HG02970 (cell line): ENCODE measurements around the gene NFX1.
A peak's percentile ranks its signal among the peaks of the same experiment; 100 is the strongest.

Source experiments
- ATAC-seq: cut with Tn5 transposase; IDR thresholded peaks from one replicate; pipeline ENCODE4 v1.9.1; 2021; ENCODE audit warnings: mild to moderate bottlenecking, moderate library complexity, moderate number of reproducible peaks; ENCODE audit not compliant: unreplicated experiment, low FRiP score

Gene NFX1

GRCh38 chr9:33265211-33265865 lies 25.0 kb upstream of the NFX1 start:
- peak; percentile 6 for ATAC-seq

DNA sequence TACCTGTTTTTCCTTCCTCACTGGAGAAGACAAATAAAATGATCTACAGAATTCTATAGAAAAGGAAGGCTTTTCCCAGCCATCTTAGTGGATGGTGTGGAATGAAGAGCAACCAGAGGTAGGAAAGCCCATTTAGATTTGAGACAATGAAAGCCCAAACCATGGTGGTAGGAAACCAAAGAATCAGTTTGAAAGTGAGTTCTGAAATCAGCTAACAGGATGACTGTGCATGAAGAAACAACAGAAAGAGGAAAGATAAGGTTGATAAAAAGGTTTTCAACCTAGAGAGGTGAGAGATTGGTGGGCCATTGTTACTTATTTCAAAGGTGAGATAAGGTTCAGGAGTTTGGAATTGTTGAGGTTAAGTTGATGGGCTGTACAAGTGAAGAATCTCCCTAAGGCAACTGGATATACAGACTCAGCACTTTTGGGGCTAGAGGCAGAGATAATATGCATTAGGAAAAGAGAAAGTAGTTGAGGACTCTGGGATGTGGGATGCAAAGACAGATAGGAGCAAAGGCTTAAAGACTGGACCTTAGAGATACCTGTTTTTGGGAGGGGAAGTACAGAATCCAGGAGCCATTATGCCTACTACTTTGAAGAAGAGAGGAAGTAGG lies 23.1 kb upstream of the NFX1 start:
- ATAC-seq = no peak

DNA sequence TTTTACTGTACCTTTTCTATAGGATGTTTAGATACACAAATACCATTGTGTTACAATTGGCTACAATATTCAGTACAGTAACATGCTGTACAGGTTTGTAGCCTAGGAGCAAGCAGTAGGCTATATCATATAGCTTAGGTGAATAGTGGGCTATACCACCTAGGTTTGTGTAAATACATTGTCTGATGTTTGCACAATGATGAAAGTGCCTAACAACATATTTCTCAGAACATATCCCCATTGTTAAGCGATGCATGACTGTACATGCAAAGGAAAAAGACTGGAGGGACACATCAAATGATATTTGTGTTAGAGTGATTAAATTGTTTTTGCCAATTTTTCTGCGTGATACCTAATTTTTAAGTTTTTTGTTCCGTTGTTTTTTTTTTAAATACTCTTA lies 20.2 kb upstream of the NFX1 start:
- no peak for ATAC-seq

DNA sequence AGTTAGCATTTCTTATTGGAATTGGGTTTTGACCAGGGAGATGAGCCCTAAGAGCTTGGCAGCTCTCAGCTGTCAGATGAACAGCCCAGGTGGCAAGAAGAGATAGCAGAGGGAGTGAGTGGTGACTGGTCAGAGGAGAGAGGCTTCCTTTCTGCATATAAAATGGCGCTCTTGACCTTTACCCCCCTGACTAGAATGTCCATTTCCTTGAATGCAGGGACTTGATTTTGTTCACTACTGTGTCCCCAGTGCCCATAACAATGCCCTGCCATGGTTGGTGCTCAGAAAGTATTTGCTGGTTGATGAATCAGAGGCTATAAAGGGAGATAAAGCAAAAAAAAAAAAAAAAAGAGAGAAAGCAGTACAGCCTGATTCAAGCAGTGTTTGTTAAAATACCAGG lies 18.3 kb upstream of the NFX1 start:
- no peak for ATAC-seq

- ATAC-seq = no peak
These were observed 16.9 kb upstream of the NFX1 start for GRCh38 chr9:33273266-33273971.

DNA sequence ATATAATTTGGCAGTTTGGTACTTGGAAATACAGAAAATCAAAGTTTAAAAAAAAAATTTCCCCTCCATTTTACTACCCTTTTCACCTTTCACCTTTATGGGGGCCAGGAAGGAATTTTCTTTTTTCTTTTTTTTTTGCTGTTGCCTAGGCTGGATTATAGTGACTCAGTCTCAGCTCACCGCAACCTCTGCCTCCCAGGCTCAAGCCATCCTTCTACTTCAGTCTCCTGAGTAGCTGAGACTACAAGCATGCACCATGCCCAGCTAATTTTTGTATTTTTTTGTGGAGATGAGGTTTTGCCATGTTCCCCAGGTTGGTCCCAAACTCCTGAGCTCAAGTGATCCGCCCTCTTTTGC lies 16.4 kb upstream of the NFX1 start:
- ATAC-seq = no peak

GRCh38 chr9:33277484-33277883 lies 12.8 kb upstream of the NFX1 start:
- ATAC-seq = no peak

DNA sequence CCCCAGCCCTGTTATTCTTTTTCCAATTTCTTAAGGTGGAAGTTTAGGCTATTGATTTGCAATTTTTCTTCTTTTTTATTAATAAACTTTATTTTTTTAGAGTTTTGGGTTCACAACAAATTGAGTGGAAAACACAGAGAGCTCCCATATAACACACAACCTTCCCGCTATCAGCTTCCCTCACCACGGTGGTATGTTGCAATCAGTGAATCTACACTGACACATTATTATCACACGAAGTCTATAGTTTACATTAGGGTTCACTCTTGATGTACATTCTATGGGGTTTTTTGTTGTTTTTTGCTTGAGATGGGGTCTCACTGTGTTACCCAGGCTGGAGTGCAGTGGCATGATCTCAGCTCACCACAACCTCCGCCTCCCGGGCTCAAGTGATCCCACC lies 4.8 kb upstream of the NFX1 start:
- no peak for ATAC-seq

DNA sequence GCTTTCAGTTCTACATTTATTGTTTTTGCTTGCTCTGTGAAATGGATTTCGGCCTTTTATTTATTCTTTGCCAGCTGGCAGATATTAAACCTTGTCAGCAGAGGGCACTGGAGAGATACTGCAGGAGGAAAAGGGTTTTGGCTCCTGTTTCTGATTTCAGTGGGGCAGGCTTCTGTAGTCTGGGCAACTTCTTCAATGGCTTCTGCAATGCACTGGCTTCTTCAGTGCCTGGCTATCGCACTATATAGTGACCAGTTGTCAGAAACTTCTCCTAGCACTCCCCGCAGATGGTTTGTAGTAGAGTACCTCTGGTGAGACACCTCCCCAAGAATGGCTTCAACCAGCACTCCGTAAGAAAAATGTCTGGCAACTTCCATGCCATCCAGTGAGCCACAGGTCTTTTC lies 3.2 kb upstream of the NFX1 start:
- ATAC-seq = no peak

- ATAC-seq = no peak
These were observed 2.1 kb upstream of the NFX1 start for GRCh38 chr9:33288235-33288634.

GRCh38 chr9:33288828-33289483 lies 1.4 kb upstream of the NFX1 start:
- no peak for ATAC-seq

GRCh38 chr9:33289496-33289895 lies 820 bp upstream of the NFX1 start:
- no peak for ATAC-seq

- no peak for ATAC-seq
These were observed 425 bp upstream of the NFX1 start for GRCh38 chr9:33289936-33290246.

GRCh38 chr9:33291031-33291397 lies 698 bp downstream of the NFX1 start:
- ATAC-seq = no peak

DNA sequence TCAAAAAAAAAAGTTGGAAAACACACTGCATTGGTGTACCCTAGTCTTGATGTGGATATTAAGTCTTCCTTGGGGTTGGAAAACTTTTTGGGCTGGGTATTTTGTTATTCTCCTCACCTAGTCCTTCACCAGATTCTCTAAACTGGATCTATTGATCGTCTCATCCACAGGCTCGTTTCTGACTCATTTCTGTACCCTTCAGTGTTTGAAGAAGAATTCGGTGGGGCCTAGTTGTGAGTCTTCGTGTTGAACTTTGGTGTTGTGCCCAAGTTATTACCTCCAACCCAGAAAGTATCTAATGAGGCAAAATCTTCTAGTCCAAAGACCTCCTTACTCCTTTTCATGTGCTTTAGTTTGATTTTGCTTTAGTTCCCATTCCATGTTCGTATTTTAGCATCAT lies 1.6 kb downstream of the NFX1 start:
- no peak for ATAC-seq

GRCh38 chr9:33293782-33294181 lies 3.5 kb downstream of the NFX1 start:
- no peak for ATAC-seq

DNA sequence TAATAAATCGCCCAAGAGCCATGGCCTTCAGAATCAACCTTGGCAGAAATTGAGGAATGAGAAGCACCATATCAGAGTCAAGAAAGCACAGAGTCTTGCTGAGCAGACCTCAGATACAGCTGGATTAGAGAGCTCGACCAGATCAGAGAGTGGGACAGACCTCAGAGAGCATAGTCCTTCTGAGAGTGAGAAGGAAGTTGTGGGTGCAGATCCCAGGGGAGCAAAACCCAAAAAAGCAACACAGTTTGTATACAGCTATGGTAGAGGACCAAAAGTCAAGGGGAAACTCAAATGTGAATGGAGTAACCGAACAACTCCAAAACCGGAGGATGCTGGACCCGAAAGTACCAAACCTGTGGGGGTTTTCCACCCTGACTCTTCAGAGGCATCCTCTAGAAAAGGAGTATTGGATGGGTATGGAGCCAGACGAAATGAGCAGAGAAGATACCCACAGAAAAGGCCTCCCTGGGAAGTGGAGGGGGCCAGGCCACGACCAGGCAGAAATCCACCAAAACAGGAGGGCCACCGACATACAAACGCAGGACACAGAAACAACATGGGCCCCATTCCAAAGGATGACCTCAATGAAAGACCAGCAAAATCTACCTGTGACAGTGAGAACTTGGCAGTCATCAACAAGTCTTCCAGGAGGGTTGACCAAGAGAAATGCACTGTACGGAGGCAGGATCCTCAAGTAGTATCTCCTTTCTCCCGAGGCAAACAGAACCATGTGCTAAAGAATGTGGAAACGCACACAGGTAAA lies 4.5 kb downstream of the NFX1 start:
- ATAC-seq = no peak

DNA sequence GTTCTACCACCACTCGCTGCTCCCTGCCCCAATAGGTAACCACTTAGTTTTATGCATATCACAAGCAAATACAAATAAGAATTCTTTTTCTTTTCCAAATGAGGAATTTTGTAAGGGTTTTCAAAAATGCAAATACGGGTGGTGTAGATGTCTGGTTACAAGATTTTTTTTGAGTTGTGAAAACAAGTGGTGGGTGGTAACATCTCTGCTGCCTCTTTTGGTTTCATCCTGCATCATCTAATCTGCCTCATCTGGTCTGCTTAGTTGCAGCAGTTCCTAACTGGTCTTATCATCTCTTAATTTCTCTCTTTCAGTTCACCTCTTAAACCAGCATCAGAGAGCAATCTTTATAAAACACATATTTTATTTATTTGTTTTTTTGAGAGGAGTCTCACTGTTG lies 5.3 kb downstream of the NFX1 start:
- ATAC-seq = no peak

DNA sequence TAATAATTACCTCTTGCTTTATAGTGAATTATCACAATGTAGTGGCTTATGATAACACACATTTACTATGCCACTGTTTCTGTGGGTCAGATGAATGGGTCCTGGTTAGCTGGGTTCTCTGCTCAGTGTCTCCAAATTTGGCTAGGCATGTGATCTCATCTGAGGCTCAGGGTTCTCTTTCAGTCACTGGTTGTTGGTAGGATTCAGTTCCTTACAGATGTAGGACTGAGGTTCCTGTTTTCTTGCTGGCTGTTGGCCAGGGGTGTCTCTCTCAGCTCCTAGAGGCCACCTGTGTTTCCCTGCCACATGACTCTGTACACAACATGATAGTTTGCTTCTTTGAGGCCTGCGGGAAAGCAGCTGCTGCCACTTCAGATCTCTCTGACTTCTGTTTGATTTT lies 7.1 kb downstream of the NFX1 start:
- peak; percentile 80 for ATAC-seq

DNA sequence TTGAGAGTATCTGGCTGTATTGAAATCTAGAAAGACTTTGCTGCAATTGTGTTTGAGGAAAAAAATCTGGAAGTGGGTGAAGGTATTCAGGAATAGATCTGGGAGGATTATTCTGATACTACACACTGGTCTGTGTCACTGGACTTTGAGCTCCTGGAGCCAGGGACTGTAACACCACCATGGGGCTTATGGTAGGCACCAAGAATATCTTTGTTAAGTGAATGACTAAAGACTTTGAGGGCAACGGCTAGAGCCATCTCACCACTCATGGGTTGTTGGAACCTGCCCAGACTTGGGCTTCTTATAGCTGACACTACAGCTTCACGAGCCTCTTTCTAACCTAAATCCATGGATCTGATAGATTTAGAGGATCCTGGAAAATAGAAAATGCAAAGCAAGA lies 10.2 kb downstream of the NFX1 start:
- no peak for ATAC-seq

DNA sequence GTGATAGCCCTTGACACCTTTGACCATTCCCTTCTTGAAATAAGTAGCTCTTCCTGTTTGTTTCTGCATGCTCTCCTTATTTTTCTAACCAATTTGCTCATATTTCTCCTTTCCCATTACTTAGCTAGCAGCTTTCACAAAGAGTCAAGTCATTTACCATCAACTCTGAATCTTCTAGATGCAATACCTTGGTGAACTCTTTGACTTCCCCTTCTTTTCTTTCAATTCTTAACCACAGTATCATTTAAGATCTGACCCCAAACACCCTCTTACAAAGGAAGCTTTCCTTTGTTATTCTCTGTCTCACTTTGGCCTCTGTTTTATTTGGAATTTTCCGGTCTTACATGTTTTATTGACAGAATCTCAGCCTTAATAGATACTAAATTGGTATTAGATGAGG lies 14.0 kb downstream of the NFX1 start:
- ATAC-seq = no peak
